Natural killer cell (primary cell): ENCODE measurements around the gene KRT79. TPM values are rescaled to one million over a fixed set of nuclear protein-coding genes. Genes with fewer than 3 reads are reported as not detected.
"Not testable (repeated sequence)": the region's sequence is repeated elsewhere in the genome, so short reads cannot be mapped to it uniquely, and the experiment has no call there.

Experiments
- ATAC-seq, 3 donors: fragments of 150-1000 bp in 2 of 3; fragments of 200-7000 bp in 1 of 3; cut with Tn5 transposase; 1 replicate in 1 of 3; 2 replicates in 2 of 3; pipeline ENCODE4 v1.10.0; 2021; ENCODE audit warnings: mild to moderate bottlenecking in 2 of 3, moderate library complexity in 2 of 3
- DNase-seq, 2 donors: peaks; one replicate each; pipeline versions ENCODE4 v3.0.0 to v3.0.0-alpha.2; 2013 to 2021; ENCODE audit warnings: mixed read lengths in 1 of 2
- H3K27ac ChIP-seq: one replicate; pipeline ENCODE4 v1.5.1; 2013; ENCODE audit warnings: mild to moderate bottlenecking, low read length
- H3K27me3 ChIP-seq: one replicate; pipeline ENCODE4 v1.6.1; 2013; ENCODE audit warnings: low read length; ENCODE audit not compliant: control insufficient read depth, insufficient read depth
- H3K36me3 ChIP-seq: one replicate; pipeline ENCODE4 v1.6.1; 2013; ENCODE audit warnings: low read length; ENCODE audit not compliant: control insufficient read depth, insufficient read depth
- H3K4me1 ChIP-seq: one replicate; pipeline ENCODE4 v1.6.1; 2013; ENCODE audit warnings: low read length; ENCODE audit not compliant: control insufficient read depth, insufficient read depth
- H3K4me3 ChIP-seq: one replicate; pipeline ENCODE4 v1.5.1; 2013; ENCODE audit warnings: low read length
- H3K9me3 ChIP-seq: one replicate; pipeline ENCODE4 v1.6.1; 2013; ENCODE audit warnings: low read length; ENCODE audit not compliant: control insufficient read depth, insufficient read depth
- H3K27ac Mint-ChIP-seq, 2 donors: one replicate each; pipeline ENCODE4 v1.8.0; 2022; ENCODE audit warnings: mild to moderate bottlenecking in 2 of 2, mixed read lengths in 2 of 2, moderate library complexity in 1 of 2
- H3K27me3 Mint-ChIP-seq, 2 donors: one replicate each; pipeline ENCODE4 v1.8.0; 2022; ENCODE audit warnings: low read depth in 2 of 2, mixed read lengths in 2 of 2
- H3K36me3 Mint-ChIP-seq: one replicate; pipeline ENCODE4 v1.8.0; 2022; ENCODE audit warnings: mixed read lengths
- H3K4me1 Mint-ChIP-seq, 2 donors: one replicate each; pipeline ENCODE4 v1.8.0; 2022; ENCODE audit warnings: mixed read lengths in 2 of 2
- H3K4me3 Mint-ChIP-seq: one replicate; pipeline ENCODE4 v1.8.0; 2022; ENCODE audit warnings: mild to moderate bottlenecking, moderate library complexity, mixed read lengths
- H3K9me3 Mint-ChIP-seq, 2 donors: one replicate each; pipeline ENCODE4 v1.8.0; 2022; ENCODE audit warnings: mixed read lengths in 2 of 2
- WGBS: methylation state at CpG from one replicate; pipeline ENCODE4 v1.1.7; 2013; ENCODE audit warnings: missing lambda C conversion rate; ENCODE audit not compliant: insufficient coverage; 5-methylcytosine and 5-hydroxymethylcytosine counted together
- intact Hi-C: fragments of 100-400 bp; cut with micrococcal nuclease; formaldehyde crosslinking; loops from one replicate; pipeline ENCODE4 v1.14.2; 2022
- total RNA-seq, 4 donors: library from RNA; stranded (reverse); fragments of 120-200 nt in 1 of 4; gene quantifications; one replicate each; pipeline versions ENCODE4 v1.2.3 to v1.2.4, GENCODE V29; 2013 to 2022
- TF ChIP-seq, protein P1 (sequence below): fragments of 200-600 bp; IDR thresholded peaks from one replicate; pipeline ENCODE4 v1.8.0; 2022; ENCODE audit warnings: antibody characterized with exemption

Gene KRT79
- total RNA-seq, 3 donors from 2014 or later (not counting 1 experiment from before 2014, with no cell fraction given) = 0.18 TPM; not detected in 2

DNA sequence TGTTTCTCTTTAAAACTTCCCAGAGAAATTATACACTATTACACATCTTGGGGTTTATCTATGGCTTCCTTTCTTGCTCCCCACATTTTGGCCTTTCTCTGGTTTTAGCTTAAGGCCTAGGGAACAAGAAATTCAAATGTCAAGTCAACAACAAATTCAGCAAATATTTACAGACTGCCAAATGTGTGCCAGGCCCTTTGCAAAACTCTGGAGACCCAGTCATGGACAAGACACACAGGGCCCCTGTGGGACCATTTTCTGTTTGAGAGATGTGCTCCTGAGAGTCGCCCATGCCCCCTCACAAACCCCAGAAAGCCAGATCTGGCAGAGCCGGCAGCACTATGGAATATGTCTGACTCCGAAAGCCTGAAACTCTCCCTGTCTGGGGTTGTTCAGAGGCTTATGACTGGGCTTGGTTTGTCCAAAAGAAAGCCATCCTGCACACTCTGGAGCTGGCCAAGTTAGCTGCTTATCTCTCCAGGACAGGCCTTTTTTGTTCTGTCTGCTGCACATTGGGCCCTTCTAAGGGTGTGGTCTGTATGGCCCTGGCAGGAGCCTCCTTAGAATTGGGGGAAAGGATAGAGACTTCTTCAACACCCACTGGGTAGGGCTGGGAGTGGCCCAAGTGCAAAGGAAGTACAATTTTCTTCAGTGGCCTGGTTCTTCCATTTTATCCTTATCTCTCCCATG is 37.1 kb downstream of the KRT79 start:
- Mint-ChIP-seq H3K9me3 (no peaks in the 10 kb centered on the region), H3K36me3 (no peaks in the 10 kb centered on the region), H3K4me1 (peaks cover 0 to 4% of the 10 kb centered on the region in 2 donors), H3K27ac (no peak overlapping the region), H3K27me3 (peaks cover 0 to 14% of the 10 kb centered on the region in 2 donors), H3K4me3 (no peak overlapping the region)
- no peaks in the 10 kb centered on the region for H3K27me3 ChIP-seq
- intact Hi-C loops = no loop called here
- no peak overlapping the region for H3K4me3 ChIP-seq
- no peak overlapping the region for H3K27ac ChIP-seq
- TF ChIP-seq, protein P1, sequence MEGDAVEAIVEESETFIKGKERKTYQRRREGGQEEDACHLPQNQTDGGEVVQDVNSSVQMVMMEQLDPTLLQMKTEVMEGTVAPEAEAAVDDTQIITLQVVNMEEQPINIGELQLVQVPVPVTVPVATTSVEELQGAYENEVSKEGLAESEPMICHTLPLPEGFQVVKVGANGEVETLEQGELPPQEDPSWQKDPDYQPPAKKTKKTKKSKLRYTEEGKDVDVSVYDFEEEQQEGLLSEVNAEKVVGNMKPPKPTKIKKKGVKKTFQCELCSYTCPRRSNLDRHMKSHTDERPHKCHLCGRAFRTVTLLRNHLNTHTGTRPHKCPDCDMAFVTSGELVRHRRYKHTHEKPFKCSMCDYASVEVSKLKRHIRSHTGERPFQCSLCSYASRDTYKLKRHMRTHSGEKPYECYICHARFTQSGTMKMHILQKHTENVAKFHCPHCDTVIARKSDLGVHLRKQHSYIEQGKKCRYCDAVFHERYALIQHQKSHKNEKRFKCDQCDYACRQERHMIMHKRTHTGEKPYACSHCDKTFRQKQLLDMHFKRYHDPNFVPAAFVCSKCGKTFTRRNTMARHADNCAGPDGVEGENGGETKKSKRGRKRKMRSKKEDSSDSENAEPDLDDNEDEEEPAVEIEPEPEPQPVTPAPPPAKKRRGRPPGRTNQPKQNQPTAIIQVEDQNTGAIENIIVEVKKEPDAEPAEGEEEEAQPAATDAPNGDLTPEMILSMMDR = no peak
- H3K4me1 ChIP-seq = no peaks in the 10 kb centered on the region
- no peak for DNase-seq
- no peaks in the 10 kb centered on the region for H3K36me3 ChIP-seq
- no peak for ATAC-seq
- H3K9me3 ChIP-seq = no peaks in the 10 kb centered on the region
- 87% methylated on average over 3 of the region's 3 CpGs for WGBS

DNA sequence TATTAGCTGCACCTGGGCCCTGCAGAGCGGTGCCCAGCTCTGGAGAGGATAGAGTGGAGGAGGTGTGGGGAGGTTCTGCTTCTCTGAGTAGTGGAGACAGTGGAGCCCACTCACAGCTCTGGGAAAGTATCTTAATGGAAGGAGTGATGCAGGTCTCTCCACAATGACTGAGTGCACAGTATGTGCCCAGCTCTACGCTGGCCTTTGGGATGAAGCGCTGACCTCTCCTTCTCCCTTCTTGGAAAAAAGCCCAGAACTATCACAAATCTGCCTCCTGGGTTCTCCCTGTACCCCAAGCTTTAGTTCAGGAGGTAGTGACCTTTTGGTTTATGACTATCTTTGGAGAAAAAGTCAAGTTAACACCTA is 37.7 kb downstream of the KRT79 start:
- Histone ChIP-seq H3K4me1 (no peaks in the 10 kb centered on the region), H3K36me3 (no peaks in the 10 kb centered on the region), H3K27me3 (no peaks in the 10 kb centered on the region), H3K9me3 (no peaks in the 10 kb centered on the region), H3K27ac (no peak overlapping the region), H3K4me3 (no peak overlapping the region)
- ATAC-seq (no peak), DNase-seq (no peak)
- H3K9me3 Mint-ChIP-seq = no peaks in the 10 kb centered on the region
- no peak overlapping the region for H3K27ac Mint-ChIP-seq
- no peak overlapping the region for H3K4me3 Mint-ChIP-seq
- intact Hi-C loops = no loop called here
- TF ChIP-seq, protein P1 = no peak
- H3K36me3 Mint-ChIP-seq = no peaks in the 10 kb centered on the region
- peaks cover 6 to 16% of the 10 kb centered on the region in 2 donors for H3K27me3 Mint-ChIP-seq
- peaks cover 0 to 4% of the 10 kb centered on the region in 2 donors for H3K4me1 Mint-ChIP-seq
- 97% methylated on average over 3 of the region's 3 CpGs for WGBS

DNA sequence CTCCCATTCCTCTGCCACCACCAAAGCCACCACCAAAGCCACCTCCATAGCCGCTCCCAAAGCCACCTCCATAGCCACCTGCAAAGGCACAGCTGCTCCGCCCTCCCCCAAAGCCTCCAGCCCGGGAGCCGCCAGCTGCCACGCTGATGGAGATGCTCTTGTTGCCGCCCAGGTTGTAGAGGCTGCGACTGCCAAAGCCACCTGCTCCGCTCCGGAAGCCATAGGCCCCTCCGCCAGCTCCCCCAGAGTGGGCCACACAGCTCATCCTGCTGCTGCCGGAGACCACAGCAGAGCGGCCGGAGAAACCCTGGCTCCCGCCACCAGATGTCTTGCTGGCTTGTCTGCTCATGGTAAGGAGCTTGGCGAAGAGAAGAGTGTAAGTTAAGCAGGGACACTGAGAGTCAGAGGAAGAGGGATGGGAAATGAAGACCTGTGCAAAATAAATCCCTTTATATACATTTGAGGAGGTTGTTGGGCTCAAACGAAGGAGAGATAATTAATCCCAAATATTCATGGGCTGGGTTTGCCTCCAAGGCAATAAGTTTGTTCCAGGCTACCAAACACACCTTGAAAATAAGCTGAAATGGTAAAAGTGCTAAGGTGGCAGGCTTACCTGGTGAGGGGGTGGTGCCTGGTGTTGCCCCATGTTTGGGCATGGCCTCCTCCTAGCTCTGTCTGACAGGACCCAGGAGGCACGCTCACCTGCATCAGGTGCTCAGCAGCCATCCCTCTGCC is 38.2 kb downstream of the KRT79 start, which contains the start of gene KRT3:
Gene KRT3, minus strand, starts transcription at position 424 of the 735 bp plus-strand sequence. Its CDS starts 75 bp downstream, at position 349.
- Mint-ChIP-seq H3K4me3 (no peak within 1 kb of the TSS), H3K4me1 (peaks cover under 1 to 4% of the 10 kb centered on the region in 2 donors), H3K27me3 (peaks cover 8 to 16% of the 10 kb centered on the region in 2 donors), H3K27ac (no peak within 1 kb of the TSS), H3K9me3 (no peaks in the 10 kb centered on the region), H3K36me3 (no peaks in the 10 kb centered on the region)
- TF ChIP-seq, protein P1 = no peak
- no peak within 1 kb of the TSS for H3K27ac ChIP-seq
- H3K27me3 ChIP-seq = no peaks in the 10 kb centered on the region
- H3K4me3 ChIP-seq = no peak within 1 kb of the TSS
- ATAC-seq = no peak
- no peaks in the 10 kb centered on the region for H3K4me1 ChIP-seq
- no peaks in the 10 kb centered on the region for H3K9me3 ChIP-seq
- DNase-seq = no peak
- no peaks in the 10 kb centered on the region for H3K36me3 ChIP-seq
- intact Hi-C loops = no loop called here
- WGBS = 90% methylated on average over 17 of the region's 17 CpGs

DNA sequence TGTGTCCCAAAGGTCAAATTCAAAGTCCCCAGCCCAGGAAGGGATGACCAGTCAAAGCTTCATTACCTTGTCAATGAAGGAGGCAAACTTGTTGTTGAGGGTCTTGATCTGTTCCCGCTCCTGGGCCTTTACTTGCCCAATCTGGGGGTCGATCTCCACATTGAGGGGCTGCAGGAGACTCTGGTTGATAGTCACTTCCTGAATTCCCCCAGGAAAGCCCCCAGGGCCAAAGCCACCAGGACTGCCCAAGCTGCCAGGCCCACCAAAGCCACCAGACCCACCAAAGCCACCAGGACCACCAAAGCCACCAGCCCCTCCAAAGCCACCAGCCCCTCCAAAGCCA is 38.8 kb downstream of the KRT79 start:
- H3K36me3 ChIP-seq, H3K9me3 Mint-ChIP-seq, H3K27me3 ChIP-seq, H3K36me3 Mint-ChIP-seq, H3K4me3 ChIP-seq, H3K4me1 Mint-ChIP-seq, H3K27ac ChIP-seq, ATAC-seq, intact Hi-C loops, DNase-seq, H3K27ac Mint-ChIP-seq, H3K9me3 ChIP-seq, H3K4me1 ChIP-seq, H3K4me3 Mint-ChIP-seq: not testable (repeated sequence)
- H3K27me3 Mint-ChIP-seq = peaks cover 13 to 22% of the 10 kb centered on the region in 2 donors
- WGBS = 88% methylated on average over 2 of the region's 2 CpGs
